Measurements from ENCODE around the gene USP37.

DNA sequence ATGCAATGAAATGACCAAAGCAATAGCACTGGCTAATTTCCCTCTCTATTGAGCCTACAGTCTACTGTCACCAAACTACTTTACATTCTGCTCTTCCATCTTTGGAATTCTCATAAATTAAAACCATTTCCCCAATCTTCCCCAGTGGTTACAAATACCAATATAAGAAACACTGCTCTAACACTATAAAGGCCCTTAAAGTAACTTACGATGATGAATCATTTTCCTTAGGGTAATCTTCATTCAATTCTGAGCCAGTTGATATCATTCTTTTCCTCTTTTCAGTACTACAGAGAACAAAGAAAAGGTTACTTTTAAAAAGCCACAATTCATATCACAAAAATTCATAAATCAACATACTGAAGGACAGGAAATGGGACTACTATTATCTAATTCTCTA is 22.1 kb downstream of the USP37 start:
- TF ChIP-seq, protein P1, sequence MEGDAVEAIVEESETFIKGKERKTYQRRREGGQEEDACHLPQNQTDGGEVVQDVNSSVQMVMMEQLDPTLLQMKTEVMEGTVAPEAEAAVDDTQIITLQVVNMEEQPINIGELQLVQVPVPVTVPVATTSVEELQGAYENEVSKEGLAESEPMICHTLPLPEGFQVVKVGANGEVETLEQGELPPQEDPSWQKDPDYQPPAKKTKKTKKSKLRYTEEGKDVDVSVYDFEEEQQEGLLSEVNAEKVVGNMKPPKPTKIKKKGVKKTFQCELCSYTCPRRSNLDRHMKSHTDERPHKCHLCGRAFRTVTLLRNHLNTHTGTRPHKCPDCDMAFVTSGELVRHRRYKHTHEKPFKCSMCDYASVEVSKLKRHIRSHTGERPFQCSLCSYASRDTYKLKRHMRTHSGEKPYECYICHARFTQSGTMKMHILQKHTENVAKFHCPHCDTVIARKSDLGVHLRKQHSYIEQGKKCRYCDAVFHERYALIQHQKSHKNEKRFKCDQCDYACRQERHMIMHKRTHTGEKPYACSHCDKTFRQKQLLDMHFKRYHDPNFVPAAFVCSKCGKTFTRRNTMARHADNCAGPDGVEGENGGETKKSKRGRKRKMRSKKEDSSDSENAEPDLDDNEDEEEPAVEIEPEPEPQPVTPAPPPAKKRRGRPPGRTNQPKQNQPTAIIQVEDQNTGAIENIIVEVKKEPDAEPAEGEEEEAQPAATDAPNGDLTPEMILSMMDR (IDR thresholded peaks at IDR 0.05) = no peak
- no peak for TF ChIP-seq POLR2A (IDR thresholded peaks at IDR 0.05)

All from lower leg skin (tissue), 3 donors.